ENCODE results near the gene USP9X. TPM values are rescaled to one million over a fixed set of nuclear protein-coding genes. Genes with fewer than 3 reads are reported as not detected.
"Not testable (repeated sequence)": the region's sequence is repeated elsewhere in the genome, so short reads cannot be mapped to it uniquely, and the experiment has no call there.

The USP9X gene, protein sequence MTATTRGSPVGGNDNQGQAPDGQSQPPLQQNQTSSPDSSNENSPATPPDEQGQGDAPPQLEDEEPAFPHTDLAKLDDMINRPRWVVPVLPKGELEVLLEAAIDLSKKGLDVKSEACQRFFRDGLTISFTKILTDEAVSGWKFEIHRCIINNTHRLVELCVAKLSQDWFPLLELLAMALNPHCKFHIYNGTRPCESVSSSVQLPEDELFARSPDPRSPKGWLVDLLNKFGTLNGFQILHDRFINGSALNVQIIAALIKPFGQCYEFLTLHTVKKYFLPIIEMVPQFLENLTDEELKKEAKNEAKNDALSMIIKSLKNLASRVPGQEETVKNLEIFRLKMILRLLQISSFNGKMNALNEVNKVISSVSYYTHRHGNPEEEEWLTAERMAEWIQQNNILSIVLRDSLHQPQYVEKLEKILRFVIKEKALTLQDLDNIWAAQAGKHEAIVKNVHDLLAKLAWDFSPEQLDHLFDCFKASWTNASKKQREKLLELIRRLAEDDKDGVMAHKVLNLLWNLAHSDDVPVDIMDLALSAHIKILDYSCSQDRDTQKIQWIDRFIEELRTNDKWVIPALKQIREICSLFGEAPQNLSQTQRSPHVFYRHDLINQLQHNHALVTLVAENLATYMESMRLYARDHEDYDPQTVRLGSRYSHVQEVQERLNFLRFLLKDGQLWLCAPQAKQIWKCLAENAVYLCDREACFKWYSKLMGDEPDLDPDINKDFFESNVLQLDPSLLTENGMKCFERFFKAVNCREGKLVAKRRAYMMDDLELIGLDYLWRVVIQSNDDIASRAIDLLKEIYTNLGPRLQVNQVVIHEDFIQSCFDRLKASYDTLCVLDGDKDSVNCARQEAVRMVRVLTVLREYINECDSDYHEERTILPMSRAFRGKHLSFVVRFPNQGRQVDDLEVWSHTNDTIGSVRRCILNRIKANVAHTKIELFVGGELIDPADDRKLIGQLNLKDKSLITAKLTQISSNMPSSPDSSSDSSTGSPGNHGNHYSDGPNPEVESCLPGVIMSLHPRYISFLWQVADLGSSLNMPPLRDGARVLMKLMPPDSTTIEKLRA (N-terminal part only)
- polyA plus RNA-seq (ENCODE audit: insufficient read length in 12 of 12): 10 to 100 TPM in 11 of 12 donors, not detected in 1; 38.8 to 61.9 (median 53.1) TPM
- long read RNA-seq, donor 1, partial matches to known transcripts: 59 of 60 reads
- long read RNA-seq, donor 1, other reads (novel, unspliced or antisense): 0 of 60 reads
- long read RNA-seq, donor 2, full-length matches to known transcripts: 7 of 43 reads
- long read RNA-seq, donor 2, partial matches to known transcripts: 36 of 43 reads
- long read RNA-seq, donor 2, other reads (novel, unspliced or antisense): 0 of 43 reads
- long read RNA-seq, donor 3, partial matches to known transcripts: 13 of 13 reads
- long read RNA-seq, donor 3, other reads (novel, unspliced or antisense): 0 of 13 reads
- long read RNA-seq, donor 4, full-length matches to known transcripts: 3 of 20 reads
- long read RNA-seq, donor 4, partial matches to known transcripts: 17 of 20 reads
- long read RNA-seq, donor 4, other reads (novel, unspliced or antisense): 0 of 20 reads
- long read RNA-seq, donor 5, full-length matches to known transcripts: 5 of 60 reads
- long read RNA-seq, donor 5, partial matches to known transcripts: 55 of 60 reads
- long read RNA-seq, donor 5, other reads (novel, unspliced or antisense): 0 of 60 reads
- long read RNA-seq, donor 6: 0 reads
- long read RNA-seq, donor 7, partial matches to known transcripts: 16 of 16 reads
- long read RNA-seq, donor 7, other reads (novel, unspliced or antisense): 0 of 16 reads
- long read RNA-seq, donor 8, partial matches to known transcripts: 42 of 42 reads
- long read RNA-seq, donor 8, other reads (novel, unspliced or antisense): 0 of 42 reads
- long read RNA-seq, donor 9, partial matches to known transcripts: 9 of 10 reads
- long read RNA-seq, donor 9, other reads (novel, unspliced or antisense): 0 of 10 reads
- long read RNA-seq, donor 10, full-length matches to known transcripts: 1 of 30 reads
- long read RNA-seq, donor 10, partial matches to known transcripts: 29 of 30 reads
- long read RNA-seq, donor 10, other reads (novel, unspliced or antisense): 0 of 30 reads
- long read RNA-seq, donor 11, full-length matches to known transcripts: 4 of 35 reads
- long read RNA-seq, donor 11, partial matches to known transcripts: 31 of 35 reads
- long read RNA-seq, donor 11, other reads (novel, unspliced or antisense): 0 of 35 reads

DNA sequence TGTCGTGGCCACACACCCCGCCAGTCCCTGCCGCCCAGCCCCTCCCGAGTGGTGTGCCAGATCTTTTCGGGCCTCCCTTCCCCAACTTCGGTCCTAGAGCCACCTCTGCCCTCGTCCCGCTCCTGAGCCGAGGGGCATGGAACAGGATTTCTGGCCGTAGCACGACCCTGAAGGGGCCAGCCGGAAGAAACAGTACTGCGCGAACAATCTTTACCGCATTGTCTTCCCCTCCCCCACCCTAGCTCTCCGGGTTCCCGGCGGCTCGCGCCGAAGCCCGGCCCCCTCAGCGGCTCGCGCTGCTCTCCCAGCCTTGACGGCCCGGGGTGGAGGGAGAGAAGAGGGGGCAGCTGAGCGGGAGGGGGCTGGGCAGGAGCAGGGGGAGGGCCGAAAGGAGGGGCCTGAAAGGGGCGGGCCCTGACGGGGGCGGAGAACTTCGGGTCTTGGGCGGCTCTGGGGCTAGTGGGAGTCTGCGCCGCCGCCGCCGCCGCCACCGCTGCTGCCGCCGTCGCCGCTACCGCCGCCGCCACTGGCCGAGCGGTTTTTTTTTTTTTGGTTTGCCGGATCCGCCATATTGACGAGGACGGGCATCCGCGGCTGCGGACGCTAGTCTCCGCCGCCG is at the start of gene USP9X:
USP9X (plus strand) TSS at position 553 of the 619 bp plus-strand sequence. CDS start 38,184 bp downstream, outside the sequence.
- peak; percentile 92 for DNase-seq

DNA sequence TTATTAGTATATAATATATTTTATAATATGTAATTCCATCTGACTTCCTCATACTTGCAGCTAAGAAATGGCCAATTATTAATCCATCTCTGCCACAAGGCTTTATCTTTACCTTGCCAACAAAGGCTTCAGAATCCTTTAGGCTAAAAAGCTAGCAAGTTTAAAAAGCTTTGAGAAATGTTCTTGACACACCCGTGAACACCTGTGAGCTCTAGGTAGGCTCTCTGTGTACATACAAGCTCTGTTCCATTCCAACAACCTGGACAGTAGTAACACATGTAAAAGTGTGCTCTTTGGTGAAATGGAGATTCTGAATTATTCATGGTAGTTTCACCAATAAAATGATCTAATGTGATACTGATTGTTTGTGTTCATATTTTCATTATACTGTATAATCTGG is 49.7 kb upstream of the USP9X start:
- no peak for DNase-seq

DNA sequence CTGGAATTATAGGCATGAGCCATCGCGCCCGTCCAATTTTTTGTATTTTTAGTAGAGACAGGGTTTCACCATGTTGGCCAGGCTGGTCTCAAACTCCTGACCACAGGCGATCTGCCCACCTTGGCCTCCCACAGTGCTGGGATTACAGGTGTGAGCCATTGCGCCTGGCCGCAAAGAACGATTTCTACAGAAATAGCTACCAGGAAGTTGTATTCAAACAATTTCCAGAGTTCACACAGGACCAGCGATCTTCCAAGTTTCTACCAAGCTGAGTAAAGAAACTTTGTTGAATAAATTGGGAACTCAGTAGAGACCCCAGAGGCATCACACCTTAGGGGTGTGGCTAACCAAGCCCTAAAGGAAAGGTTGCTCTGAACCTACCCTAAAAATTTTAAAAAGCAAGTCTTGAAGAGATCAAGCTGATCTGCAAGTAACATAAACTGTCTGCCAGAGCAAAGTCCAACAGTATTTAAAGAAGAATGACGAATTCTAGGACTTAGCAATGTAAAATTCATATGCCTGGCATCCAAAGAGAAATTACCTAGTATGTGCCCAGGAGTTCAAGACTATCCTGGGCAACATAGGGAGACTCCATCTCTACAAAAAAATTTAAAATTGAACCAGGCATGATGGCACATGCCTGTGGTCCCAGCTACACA is 48.4 kb upstream of the USP9X start:
- DNase-seq: no peak

DNA sequence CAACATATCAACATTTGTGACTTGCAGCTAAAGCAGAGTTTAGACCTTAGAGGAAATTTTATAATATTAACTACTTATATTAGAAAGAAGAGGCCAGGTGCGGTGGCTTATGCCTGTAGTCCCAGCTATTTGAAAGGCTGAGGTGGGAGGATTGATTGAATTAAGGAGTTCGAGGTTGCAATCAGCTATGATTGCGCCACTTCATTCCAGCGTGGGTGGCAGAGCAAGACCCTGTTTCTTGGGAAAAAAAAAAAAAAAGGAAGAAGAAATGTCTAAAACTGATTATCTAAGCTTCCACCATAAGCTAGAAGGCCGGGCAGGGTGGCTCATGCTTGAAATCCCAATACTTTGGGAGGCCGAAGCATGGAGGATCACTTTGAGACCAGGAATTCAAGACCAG is 42.0 kb upstream of the USP9X start:
- no peak for DNase-seq

DNA sequence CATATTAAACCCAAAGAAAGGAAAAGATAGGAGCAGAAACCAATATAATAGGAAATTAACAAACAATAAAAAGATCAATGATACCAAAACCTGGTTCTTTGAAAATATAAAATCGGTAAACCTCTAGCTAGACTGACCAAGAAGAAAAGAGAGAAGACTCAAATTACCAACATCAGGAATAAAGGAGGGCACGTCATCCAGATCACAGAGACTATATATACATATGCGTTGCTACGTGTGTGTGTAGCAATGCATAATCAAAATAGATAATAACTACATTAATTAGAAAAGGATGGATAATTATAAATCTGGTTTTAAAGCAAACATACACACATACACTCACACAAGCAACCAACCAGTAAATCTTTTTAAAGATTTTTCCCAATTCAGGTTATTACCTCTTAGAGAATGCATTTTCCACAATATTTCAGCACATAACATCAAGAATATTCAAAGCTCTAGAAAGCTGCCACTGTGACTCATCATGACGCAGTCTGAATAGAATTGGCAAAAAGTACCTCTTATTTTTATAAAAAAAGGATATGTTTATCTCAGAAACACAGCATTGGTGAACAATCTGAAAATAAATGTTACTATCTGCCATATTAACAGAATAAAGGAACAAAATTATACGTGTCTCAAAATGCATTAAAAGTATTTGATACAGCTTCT is 41.4 kb upstream of the USP9X start:
- no peak for DNase-seq

DNA sequence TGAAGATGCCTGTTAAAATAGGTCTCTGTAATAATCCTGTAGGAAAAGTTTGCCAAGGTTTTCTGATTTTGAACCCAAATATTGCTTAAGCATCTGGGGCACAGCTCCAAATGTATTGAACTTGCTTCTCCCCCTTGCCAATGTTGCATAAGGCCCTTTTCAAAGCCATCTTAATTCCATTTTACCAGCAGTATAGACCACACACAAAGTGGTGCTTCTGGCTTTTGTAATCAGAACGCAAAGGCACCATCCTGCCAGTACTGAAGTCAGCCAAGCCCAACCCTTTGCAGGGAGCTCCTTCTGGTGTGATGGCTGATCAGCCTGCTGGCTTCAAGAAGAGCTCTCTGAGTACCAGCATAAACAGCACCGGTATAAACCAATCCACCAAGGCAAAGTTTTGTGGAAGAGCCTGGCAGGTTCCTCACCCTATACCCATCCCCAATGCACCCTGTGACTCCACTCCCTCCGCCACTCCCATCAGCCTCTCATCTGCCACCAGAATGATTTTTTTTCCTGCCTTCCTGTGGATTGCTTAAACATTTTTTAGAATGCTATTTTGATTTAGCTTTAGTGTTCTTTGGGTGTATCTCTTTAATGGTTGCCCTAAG is 39.2 kb upstream of the USP9X start:
- DNase-seq: no peak

DNA sequence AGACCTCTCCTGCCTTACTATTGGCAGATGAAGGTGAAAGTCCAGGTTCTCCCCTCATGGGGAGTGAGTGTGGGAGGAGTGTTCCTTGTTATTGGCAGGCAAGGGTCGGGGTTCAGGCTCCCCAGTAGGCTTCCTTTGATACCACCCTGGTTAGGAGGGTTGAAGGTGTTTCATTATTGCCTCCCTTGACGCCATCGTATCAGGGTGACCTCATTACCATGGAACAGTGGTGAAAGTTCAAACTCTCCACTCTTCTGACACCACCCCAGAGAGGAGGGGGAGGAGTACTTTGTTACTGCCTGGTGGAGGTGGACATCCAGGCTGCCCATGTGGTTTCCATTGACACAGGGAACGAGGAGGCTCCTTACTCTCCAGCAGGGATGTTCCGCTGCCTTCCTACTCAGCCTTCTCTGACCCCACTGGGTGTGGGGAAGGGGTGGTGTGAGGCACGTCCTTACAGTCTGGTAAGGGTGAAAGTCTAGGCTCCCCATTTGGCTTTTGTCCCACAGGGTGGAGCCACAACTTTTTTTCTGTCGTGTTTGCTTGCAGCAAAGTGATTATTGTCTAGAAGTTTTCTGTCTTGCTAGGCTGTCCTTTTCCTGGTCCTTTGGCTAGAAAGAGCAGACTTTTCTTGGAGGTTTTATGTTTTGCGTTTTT is 37.2 kb upstream of the USP9X start:
- DNase-seq: no peak

DNA sequence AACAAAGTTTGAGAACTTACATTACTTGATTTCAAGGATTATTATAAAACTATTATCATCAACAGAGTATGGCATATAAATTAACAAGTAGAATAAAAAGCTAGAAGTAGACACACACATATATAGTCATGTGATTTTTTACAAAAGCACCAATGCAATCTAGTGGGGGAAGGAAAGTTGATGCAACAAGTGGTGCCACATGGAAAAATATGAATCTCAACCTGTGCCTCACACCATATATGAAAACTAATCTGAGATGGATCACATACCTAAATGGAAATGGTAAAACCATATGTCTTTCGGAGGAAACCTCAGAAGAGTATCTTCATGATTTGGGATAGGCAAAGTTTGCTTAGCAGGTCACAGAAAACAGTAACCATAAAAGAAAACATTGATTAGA is 34.9 kb upstream of the USP9X start:
- DNase-seq: no peak

DNA sequence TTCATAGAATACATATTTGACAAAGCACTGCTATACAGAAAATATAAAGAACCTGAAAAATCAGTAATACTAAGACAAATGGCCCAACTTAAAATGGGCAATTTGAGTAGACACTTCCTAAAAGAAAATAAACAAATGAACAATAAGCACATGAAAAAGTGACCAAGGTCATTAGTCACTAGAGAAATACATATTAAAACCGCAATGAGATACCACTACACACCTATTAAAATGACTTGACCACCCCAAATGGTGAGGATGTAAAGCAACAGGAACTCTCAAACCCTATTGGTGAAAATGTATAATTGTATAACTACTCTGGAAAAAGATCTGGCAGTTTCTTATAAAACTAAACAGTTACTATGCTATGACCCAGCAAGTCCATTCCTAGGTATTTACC is 34.0 kb upstream of the USP9X start:
- DNase-seq: no peak

DNA sequence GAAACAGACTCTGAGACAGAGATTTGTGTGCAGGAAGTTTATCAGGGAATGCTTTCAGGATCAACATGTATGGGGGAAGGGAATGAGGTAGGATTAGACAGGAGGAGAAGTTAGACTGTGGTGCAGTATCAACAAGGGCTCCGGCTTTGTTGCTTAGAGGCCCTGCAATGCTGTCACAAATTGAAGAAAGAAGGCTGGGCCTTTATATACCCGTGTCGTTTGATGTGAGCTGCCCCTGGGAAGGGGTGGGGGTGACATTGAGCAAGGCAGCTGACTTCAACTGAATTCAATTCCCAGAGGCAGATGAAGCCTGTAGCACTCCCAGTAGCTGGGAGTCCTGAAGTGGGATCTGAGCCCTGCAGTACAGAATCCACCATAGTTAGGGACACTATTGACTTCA is 29.5 kb upstream of the USP9X start:
- no peak for DNase-seq

DNA sequence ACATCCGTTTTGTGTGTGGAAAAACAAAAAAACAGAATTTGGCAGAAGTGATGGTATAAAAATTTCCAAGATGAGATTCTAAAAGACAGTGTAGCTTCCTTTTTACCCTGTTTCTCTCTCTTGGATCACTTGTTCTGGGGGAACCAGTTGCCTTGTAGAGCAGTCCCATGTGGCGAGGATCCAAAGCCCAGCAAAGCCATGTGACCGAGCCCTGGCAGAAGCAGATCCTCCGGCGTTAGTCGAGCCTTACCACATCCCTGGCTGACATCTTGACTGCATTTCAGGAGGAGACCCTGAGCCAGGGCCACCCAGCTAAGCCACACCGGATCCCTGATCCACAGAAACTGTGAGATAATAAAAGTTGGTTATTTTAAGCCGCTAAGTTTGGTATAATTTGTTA is 22.0 kb upstream of the USP9X start:
- DNase-seq: not testable (repeated sequence)

DNA sequence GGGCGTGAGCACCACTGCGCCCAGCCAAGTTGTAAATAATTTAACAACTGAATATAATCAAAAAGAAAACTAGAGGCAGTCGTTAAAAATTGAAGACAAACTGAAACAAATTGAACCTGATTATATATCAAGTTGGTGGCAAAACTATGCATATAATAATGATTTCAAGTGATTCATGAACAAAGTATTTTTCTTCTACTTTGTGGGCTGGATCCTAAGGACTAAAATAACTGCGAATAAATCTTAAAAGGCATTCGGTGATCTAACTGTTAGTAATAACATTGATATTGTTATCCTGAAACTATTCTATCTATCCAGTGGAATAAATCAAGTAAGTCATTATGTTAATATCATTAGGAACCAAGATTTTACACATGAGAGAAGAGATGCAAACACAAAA is 21.2 kb upstream of the USP9X start:
- DNase-seq: no peak

DNA sequence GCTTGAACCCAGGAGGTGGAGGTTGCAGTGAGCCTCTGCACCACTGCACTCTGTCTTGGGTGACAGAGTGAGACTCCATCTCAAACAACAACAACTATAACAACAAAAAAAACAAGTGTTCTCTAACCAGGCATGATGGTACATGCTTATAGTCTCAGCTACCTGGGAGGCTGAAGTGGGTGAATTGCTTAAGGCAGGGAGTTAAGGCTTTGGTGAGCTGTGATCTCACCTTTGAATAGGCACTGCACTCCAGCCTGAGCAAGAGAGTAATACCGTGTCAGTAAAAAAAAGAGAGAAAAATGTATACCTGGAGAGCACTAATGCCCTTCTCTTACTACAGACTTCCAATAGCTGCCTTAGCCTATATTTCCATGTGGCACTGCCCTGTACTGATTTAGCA is 18.9 kb upstream of the USP9X start:
- no peak for DNase-seq

DNA sequence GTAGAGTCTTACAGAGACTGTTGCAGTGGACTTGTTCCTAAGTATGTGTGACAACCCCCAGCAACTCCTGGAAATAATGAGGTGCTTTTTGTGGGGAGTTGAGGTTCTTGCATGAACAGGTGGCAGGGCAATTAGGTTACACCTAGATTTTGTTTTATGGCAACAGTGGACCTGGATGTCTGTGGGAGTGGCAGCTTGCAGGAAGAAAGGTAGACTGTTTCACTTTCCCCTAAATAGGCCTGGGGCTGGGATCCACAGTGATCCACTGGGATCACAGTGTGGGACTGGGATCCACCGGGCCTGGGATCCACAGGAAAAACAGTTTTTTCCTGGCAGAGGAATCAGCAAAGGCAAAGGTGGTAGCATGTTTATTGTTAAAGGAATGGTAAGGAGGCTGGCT is 18.3 kb upstream of the USP9X start:
- no peak for DNase-seq

DNA sequence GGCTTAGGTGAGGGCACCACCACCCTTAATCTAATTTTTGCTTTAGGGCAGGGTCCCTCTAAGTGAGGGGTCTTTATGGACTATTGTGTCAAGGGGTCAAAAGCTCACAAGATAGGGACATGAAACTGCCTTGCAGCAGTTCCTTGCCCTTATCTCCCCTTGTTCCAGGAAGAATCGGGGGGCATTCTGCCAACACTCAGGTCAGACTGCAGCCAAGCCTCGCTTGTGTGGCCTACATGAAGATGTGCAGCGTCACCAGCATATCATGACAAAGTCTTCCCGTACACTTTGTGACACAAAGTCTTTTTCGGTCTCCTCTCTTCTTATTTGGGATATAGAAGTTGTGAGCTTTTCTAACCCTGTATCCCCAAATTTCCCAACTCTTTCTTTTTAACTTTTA is 17.5 kb upstream of the USP9X start:
- DNase-seq: no peak

DNA sequence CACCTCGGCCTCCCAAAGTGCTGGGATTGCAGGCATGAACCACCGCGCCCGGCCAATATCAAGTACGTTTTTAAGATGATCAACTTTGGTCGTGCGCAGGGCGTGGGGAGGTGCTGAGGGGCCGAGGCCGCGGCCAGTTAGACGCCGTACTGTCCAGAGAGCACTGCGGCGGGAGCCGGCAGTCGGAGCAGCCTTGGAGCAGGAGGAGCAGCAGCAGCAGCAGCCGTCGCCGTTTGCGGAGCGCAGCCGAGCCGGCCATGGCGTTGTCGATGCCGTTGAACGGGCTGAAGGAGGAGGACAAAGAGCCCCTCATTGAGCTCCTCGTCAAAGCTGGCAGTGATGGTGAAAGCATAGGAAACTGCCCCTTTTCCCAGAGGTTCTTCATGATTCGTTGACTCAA is 8.5 kb upstream of the USP9X start:
- no peak for DNase-seq

DNA sequence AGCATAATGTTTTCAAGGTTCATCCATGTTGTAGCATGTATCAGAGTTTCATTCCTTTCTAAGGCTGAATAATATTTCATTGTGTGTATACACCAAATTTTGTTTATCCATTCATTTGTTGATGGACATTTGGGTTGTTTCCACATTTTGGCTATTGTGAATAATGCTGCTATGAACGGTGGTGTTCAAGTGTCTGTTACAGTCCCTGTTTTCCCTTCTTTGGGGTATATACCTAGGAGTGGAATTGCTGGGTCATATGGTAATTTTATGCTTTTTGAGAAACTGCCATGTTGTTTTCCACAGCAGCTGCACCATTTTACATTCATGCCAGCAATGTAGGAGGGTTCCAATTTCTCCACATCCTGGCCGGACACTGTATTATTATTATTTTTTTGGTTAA is 3.4 kb upstream of the USP9X start:
- DNase-seq: no peak

All from muscle of arm (tissue), 14 donors.